IgD-negative memory B cell (primary cell): ENCODE data around the gene SCAP. TPM values are rescaled to one million over a fixed set of nuclear protein-coding genes. Genes with fewer than 3 reads are reported as not detected.
A peak's percentile ranks its signal among the peaks of the same experiment; 100 is the strongest.

Source experiments
- H3K27ac Mint-ChIP-seq, 3 donors: one replicate each; pipeline ENCODE4 v1.8.0; 2020 to 2022; ENCODE audit warnings: mild to moderate bottlenecking in 3 of 3, mixed read lengths in 3 of 3, moderate library complexity in 1 of 3
- H3K27me3 Mint-ChIP-seq: one replicate; pipeline ENCODE4 v1.8.0; 2021; ENCODE audit warnings: mixed read lengths
- H3K36me3 Mint-ChIP-seq: one replicate; pipeline ENCODE4 v1.8.0; 2020; ENCODE audit warnings: mild to moderate bottlenecking, mixed read lengths
- H3K4me1 Mint-ChIP-seq, 3 donors: one replicate each; pipeline ENCODE4 v1.8.0; 2020 to 2022; ENCODE audit warnings: mixed read lengths in 3 of 3, mild to moderate bottlenecking in 1 of 3
- H3K4me3 Mint-ChIP-seq, 4 donors: one replicate each; pipeline ENCODE4 v1.8.0; 2020 to 2022; ENCODE audit warnings: mild to moderate bottlenecking in 4 of 4, mixed read lengths in 4 of 4, moderate library complexity in 3 of 4
- H3K9me3 Mint-ChIP-seq, 3 donors: one replicate each; pipeline ENCODE4 v1.8.0; 2020 to 2021; ENCODE audit warnings: mixed read lengths in 3 of 3, mild to moderate bottlenecking in 1 of 3
- polyA plus RNA-seq: library from polyadenylated mRNA; unstranded; fragments of 300-500 nt; fragmentation: Illumina TruSeq; gene quantifications from one replicate; pipeline ENCODE4 v1.2.3, GENCODE V29; 2021

SCAP gene
- polyA plus RNA-seq, 1 donor from 2014 or later, result 38.7 TPM

DNA sequence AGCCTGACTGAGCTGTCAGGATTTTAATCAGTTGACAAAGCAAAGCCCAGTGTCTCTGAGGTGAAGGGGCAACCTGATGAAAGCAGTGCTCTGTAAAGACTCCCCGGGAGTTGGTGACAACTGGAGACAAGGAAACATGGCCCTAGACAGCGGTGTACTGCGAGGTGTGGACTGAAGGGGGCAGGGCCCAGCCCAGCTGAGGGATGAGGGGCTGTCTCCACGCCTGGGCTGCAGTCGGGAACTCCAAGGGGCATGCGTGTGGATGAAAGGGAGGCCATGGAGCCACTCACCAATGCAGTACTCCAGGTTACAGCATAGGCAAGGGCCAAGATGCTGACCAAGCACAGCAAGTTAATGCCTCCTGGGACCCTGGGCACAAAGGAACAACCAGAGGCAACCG is 45.1 kb downstream of the SCAP start:
- H3K27ac Mint-ChIP-seq, result peak overlapping the region in 1 of 3 donors; percentile 9
- H3K4me3 Mint-ChIP-seq, result no peak overlapping the region
- H3K27me3 Mint-ChIP-seq, result no peaks in the 10 kb centered on the region
- peaks cover 0 to 6% (median 0%) of the 10 kb centered on the region in 3 donors for H3K4me1 Mint-ChIP-seq
- no peaks in the 10 kb centered on the region for H3K9me3 Mint-ChIP-seq
- H3K36me3 Mint-ChIP-seq, result peaks cover 11% of the 10 kb centered on the region

GRCh38 chr3:47429476-47430270 is 46.1 kb downstream of the SCAP start:
- Mint-ChIP-seq H3K4me1 (peaks cover 0 to 6% (median 1%) of the 10 kb centered on the region in 3 donors), H3K4me3 (no peak overlapping the region), H3K36me3 (peaks cover 9% of the 10 kb centered on the region), H3K9me3 (no peaks in the 10 kb centered on the region), H3K27ac (peak overlapping the region in 1 of 3 donors; percentile 81), H3K27me3 (no peaks in the 10 kb centered on the region)

DNA sequence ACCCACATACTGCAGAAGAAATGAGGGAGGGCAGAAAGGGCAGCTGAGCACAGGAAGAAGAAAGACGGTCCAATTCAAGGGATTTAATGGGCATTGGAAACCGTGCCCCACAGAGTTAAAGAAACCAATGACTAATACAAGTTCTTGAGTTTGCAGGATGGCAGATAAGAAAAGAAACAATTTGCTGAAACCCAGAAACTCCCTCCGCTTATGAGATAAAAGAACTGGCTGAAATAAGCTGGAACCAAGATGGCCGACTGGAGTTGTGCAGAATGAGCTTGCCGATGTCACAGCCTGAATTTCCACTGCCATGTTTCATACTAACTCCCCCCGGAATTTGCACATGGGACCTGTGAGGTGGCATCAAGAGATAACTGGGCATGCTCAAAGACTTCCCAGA is 47.1 kb downstream of the SCAP start:
- Mint-ChIP-seq H3K4me3 (no peak overlapping the region), H3K27me3 (no peaks in the 10 kb centered on the region), H3K9me3 (no peaks in the 10 kb centered on the region), H3K27ac (no peak overlapping the region), H3K4me1 (peaks cover 0 to 3% (median 1%) of the 10 kb centered on the region in 3 donors), H3K36me3 (peaks cover 9% of the 10 kb centered on the region)

DNA sequence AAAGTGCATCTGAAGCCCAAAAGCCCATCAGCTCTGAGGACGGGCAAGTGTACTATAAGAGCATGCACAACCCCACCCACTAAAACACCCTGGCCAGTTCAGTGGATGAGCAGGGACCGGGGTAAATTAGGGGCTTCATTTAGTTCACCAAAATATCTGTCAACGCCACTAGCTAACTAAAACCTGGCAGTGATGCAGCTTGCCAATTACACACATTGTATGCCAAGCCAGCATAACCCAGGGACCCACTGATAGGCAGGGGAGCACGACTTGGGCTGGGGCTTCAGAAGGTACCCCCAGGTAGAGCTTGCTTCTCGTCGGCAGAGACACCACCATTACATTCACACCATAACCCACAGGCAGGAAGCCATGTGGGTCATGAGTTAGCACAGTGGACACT is 47.9 kb downstream of the SCAP start:
- no peak overlapping the region for H3K27ac Mint-ChIP-seq
- H3K9me3 Mint-ChIP-seq, result no peaks in the 10 kb centered on the region
- peaks cover 0 to 1% (median 0%) of the 10 kb centered on the region in 3 donors for H3K4me1 Mint-ChIP-seq
- H3K36me3 Mint-ChIP-seq, result peaks cover 7% of the 10 kb centered on the region
- H3K4me3 Mint-ChIP-seq, result no peak overlapping the region
- no peaks in the 10 kb centered on the region for H3K27me3 Mint-ChIP-seq

DNA sequence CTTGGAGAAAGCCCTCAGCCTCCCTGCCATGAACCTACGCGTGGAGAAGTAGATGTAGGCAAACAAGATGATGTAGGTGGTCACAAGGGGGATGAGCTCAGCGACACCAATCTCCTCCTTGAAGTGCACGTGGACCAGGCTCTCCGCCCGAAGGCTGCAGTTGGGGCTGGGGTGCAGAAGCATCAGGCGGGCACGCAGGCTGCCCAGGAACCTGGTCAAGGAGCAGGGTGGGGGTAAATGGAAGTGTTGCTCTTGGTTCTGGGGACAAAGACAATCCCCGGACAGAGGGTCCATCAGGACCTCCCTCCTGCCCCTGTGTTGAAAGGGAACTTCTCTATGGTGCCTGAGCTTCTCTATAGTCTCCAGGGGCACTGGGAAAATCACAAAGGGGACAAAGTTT is 49.8 kb downstream of the SCAP start:
- H3K9me3 Mint-ChIP-seq, result no peaks in the 10 kb centered on the region
- peak overlapping the region in 1 of 3 donors; percentile 7 for H3K27ac Mint-ChIP-seq
- peaks cover 6% of the 10 kb centered on the region for H3K36me3 Mint-ChIP-seq
- H3K27me3 Mint-ChIP-seq, result no peaks in the 10 kb centered on the region
- peaks cover 5 to 10% (median 9%) of the 10 kb centered on the region in 3 donors for H3K4me1 Mint-ChIP-seq
- peak overlapping the region in 1 of 4 donors; percentile 8 for H3K4me3 Mint-ChIP-seq

GRCh38 chr3:47425383-47425778 is 50.4 kb downstream of the SCAP start:
- Mint-ChIP-seq H3K27ac (peak overlapping the region in 1 of 3 donors; percentile 21), H3K27me3 (no peaks in the 10 kb centered on the region), H3K36me3 (peaks cover 6% of the 10 kb centered on the region), H3K4me3 (no peak overlapping the region), H3K4me1 (peaks cover 5 to 13% (median 10%) of the 10 kb centered on the region in 3 donors), H3K9me3 (no peaks in the 10 kb centered on the region)

- peak overlapping the region in 2 of 3 donors; percentile 21 to 64 for H3K27ac Mint-ChIP-seq
- H3K36me3 Mint-ChIP-seq, result peaks cover 3% of the 10 kb centered on the region
- H3K4me1 Mint-ChIP-seq, result peaks cover 5 to 13% (median 10%) of the 10 kb centered on the region in 3 donors
- H3K9me3 Mint-ChIP-seq, result no peaks in the 10 kb centered on the region
- no peak overlapping the region for H3K4me3 Mint-ChIP-seq
- H3K27me3 Mint-ChIP-seq, result no peaks in the 10 kb centered on the region
These were observed 51.0 kb downstream of the SCAP start for GRCh38 chr3:47424434-47425382.

DNA sequence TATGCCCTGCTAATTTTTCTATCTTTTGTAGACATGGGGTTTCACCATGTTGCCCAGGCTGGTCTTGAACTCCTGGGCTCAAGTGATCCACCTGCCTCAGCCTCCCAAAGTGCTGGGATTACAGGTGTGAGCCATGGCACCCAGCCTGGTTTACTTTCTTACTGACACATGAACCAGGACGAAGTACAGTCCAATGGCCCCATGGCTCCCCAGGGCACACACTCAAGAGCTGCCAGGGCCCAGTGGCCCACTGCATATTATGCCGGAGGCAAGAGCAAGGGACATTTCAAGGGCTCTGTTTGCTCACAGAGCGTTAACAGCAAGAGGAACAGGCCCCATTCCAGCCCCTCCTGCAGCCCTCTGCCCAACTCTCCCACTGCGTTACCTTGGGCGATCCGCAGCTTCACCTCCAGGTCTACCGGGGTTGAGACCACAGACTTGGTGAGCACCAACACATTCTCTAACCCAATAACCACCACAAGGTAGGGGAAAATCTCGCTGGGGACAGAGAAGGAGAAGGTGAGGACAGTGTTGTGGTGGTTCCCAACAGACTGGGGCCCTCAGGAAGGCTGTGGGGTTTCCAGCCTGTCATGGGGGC is 52.1 kb downstream of the SCAP start:
- peaks cover 3% of the 10 kb centered on the region for H3K36me3 Mint-ChIP-seq
- peak overlapping the region in 1 of 3 donors; percentile 42 for H3K27ac Mint-ChIP-seq
- no peaks in the 10 kb centered on the region for H3K27me3 Mint-ChIP-seq
- H3K4me3 Mint-ChIP-seq, result no peak overlapping the region
- H3K4me1 Mint-ChIP-seq, result peaks cover 7 to 15% (median 15%) of the 10 kb centered on the region in 3 donors
- no peaks in the 10 kb centered on the region for H3K9me3 Mint-ChIP-seq

DNA sequence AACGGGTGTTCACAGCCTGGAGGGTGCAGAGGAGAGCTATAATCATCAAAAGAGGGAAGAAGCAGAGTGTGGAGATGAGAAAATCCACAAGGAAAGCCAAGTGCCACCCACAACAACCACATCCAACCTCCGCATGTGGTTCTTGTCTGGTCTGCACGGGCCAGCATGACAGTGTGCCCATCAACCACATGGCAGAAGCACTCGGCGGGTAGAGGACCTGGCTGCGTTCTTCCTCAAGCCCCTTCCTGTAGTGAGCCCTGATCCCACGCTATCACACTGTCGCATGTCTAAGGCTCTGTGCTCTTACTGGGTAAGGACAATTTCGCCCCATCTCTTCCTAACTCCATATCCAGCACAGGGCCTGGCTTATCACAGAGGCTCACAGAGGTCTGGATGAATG is 53.0 kb downstream of the SCAP start:
- H3K4me3 Mint-ChIP-seq, result no peak overlapping the region
- H3K27me3 Mint-ChIP-seq, result no peaks in the 10 kb centered on the region
- no peak overlapping the region for H3K27ac Mint-ChIP-seq
- H3K36me3 Mint-ChIP-seq, result peaks cover 3% of the 10 kb centered on the region
- H3K9me3 Mint-ChIP-seq, result no peaks in the 10 kb centered on the region
- peaks cover 7 to 15% (median 15%) of the 10 kb centered on the region in 3 donors for H3K4me1 Mint-ChIP-seq

DNA sequence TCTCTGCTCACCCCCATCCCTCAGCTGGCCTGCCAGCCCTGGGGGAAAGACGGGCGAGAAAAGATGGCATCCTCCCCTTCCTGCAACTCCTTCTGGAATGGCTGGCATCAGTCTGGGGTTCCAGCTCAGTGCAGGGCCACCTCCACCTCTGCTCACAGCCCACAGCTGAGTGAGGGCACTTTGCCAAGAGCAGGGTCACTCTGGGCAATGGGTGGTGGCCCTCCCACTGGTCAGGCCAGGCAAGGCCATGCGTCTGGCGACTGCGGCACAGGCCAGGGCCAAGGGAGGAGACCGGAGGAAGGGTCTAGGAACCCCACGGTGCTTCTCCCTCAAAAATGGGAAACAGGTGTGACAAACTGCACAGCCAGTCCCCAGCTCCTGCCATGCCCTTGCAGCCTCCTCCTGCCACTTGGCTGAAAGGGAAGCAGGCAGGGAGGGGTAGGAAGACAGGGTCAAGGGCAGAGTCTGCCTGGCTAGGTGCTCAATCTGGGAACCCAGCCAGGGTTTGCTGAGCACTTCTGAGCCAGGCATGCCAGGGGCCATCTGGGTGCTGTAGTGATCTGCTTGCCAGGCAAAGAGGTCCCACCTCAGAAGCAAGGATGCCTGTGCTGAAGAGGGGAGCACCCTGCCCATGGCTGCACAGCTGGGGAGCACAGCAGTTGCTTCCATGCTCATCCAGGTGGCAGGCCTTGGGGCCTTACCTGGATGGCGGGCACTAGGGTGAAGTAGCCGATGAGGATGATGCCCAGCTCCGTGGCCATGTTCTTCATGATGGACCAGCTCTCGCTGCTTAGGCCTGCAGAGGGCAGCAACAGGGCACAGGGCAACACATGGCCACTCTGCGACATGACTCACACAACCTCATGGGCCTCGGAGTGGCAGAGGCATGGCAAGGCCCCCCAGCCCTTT is 53.7 kb downstream of the SCAP start:
- Mint-ChIP-seq H3K4me1 (peaks cover 7 to 15% (median 15%) of the 10 kb centered on the region in 3 donors), H3K36me3 (peaks cover 3% of the 10 kb centered on the region), H3K4me3 (peak overlapping the region in 1 of 4 donors; percentile 12), H3K9me3 (no peaks in the 10 kb centered on the region), H3K27ac (peak overlapping the region; percentile 86 to 99 (median 97)), H3K27me3 (no peaks in the 10 kb centered on the region)

- no peaks in the 10 kb centered on the region for H3K27me3 Mint-ChIP-seq
- peaks cover 3% of the 10 kb centered on the region for H3K36me3 Mint-ChIP-seq
- H3K4me1 Mint-ChIP-seq, result peaks cover 7 to 15% (median 15%) of the 10 kb centered on the region in 3 donors
- H3K9me3 Mint-ChIP-seq, result no peaks in the 10 kb centered on the region
- peak overlapping the region; percentile 27 to 94 (median 76) for H3K4me3 Mint-ChIP-seq
- H3K27ac Mint-ChIP-seq, result peak overlapping the region; percentile 86 to 99 (median 97)
These were observed 54.9 kb downstream of the SCAP start for GRCh38 chr3:47420511-47421484.

GRCh38 chr3:47420044-47420430 is 55.7 kb downstream of the SCAP start:
- Mint-ChIP-seq H3K4me3 (no peak overlapping the region), H3K27ac (peak overlapping the region in 2 of 3 donors; percentile 28 to 93), H3K9me3 (no peaks in the 10 kb centered on the region), H3K36me3 (peaks cover 3% of the 10 kb centered on the region), H3K27me3 (no peaks in the 10 kb centered on the region), H3K4me1 (peaks cover 13 to 18% (median 15%) of the 10 kb centered on the region in 3 donors)
